HG03575 (cell line): ENCODE measurements around the gene RMND1.

Experiments used
- ATAC-seq: cut with Tn5 transposase; IDR thresholded peaks from one replicate; pipeline ENCODE4 v1.9.1; 2021; ENCODE audit not compliant: unreplicated experiment, insufficient number of reproducible peaks, low FRiP score; ENCODE audit errors: extremely low read depth

Gene RMND1

GRCh38 chr6:151430886-151431285 lies 21.0 kb downstream of the RMND1 start:
- no peak for ATAC-seq

GRCh38 chr6:151428093-151428735 lies 23.7 kb downstream of the RMND1 start:
- no peak for ATAC-seq

GRCh38 chr6:151425561-151425960 lies 26.4 kb downstream of the RMND1 start:
- ATAC-seq: no peak

- ATAC-seq: no peak
Observed at GRCh38 chr6:151422981-151423380, 28.9 kb downstream of the RMND1 start.

GRCh38 chr6:151417477-151417876 lies 34.4 kb downstream of the RMND1 start:
- no peak for ATAC-seq

- no peak for ATAC-seq
Observed at GRCh38 chr6:151414641-151415260, 37.2 kb downstream of the RMND1 start.

- no peak for ATAC-seq
Observed at GRCh38 chr6:151413372-151414145, 38.4 kb downstream of the RMND1 start.

GRCh38 chr6:151412909-151413308 lies 39.0 kb downstream of the RMND1 start:
- no peak for ATAC-seq

- ATAC-seq: no peak
Observed at GRCh38 chr6:151409679-151410078, 42.2 kb downstream of the RMND1 start.

GRCh38 chr6:151409260-151409659 lies 42.7 kb downstream of the RMND1 start:
- no peak for ATAC-seq

- ATAC-seq: no peak
Observed at GRCh38 chr6:151408858-151409257, 43.1 kb downstream of the RMND1 start.

GRCh38 chr6:151403919-151404308 lies 48.0 kb downstream of the RMND1 start:
- ATAC-seq: no peak

GRCh38 chr6:151402228-151402627 lies 49.7 kb downstream of the RMND1 start:
- no peak for ATAC-seq

- ATAC-seq: no peak
Observed at GRCh38 chr6:151400473-151400872, 51.5 kb downstream of the RMND1 start.

- ATAC-seq: no peak
Observed at GRCh38 chr6:151399679-151400078, 52.2 kb downstream of the RMND1 start.

GRCh38 chr6:151393410-151393809 lies 58.5 kb downstream of the RMND1 start:
- ATAC-seq: no peak

- no peak for ATAC-seq
Observed at GRCh38 chr6:151392427-151392826, 59.5 kb downstream of the RMND1 start.

GRCh38 chr6:151391471-151392413 lies 60.2 kb downstream of the RMND1 start, which contains the start of gene ZBTB2:
Gene ZBTB2 (minus strand): TSS chr6:151391559. CDS start chr6:151373637, 17,922 bp downstream.
- ATAC-seq: no peak

- ATAC-seq: no peak
Observed at GRCh38 chr6:151390851-151391470, 61.0 kb downstream of the RMND1 start.
